GM21360 (cell line): ENCODE data around the gene MYL4.
"Not testable (repeated sequence)": the region's sequence is repeated elsewhere in the genome, so short reads cannot be mapped to it uniquely, and the experiment has no call there.

Experiments used
- ATAC-seq: cut with Tn5 transposase; IDR thresholded peaks from one replicate; pipeline ENCODE4 v1.9.1; 2021; ENCODE audit warnings: mild to moderate bottlenecking, moderate library complexity; ENCODE audit not compliant: unreplicated experiment

MYL4 gene

DNA sequence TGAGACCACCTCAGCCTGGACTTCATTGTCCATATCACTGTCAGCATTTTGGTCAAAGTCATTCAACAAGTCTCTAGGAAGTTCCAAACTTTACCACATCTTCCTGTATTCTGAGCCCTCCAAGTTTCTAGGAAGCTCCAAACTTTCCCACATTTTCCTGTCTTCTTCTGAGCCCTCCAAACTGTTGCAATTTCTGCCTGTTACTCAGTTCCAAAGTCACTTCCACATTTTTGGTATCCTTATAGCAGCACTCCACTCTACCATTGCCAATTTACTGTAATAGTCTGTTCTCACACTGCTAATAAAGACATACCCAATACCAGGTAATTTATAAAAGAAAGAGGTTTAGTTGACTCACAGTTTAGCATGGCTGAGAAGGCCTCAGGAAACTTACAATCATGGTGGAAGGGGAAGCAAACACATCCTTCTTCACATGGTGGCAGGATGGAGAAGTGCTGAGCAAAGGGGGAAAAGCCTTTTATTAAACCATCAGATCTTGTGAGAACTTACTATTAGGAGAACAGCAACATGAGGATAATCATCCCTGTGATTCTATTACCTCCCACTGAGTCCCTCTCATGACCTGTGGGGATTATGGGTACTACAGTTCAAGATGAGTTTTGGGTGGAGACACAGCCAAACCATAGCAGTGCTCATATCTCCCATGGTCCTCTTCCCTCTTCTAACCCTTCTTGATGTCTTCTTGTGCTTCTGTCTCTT, 60.6 kb downstream of the MYL4 start:
- not testable (repeated sequence) for ATAC-seq

- ATAC-seq = no peak
Observed at GRCh38 chr17:47270946-47271705, 62.0 kb downstream of the MYL4 start.

GRCh38 chr17:47272491-47272890, 63.3 kb downstream of the MYL4 start:
- ATAC-seq = no peak

DNA sequence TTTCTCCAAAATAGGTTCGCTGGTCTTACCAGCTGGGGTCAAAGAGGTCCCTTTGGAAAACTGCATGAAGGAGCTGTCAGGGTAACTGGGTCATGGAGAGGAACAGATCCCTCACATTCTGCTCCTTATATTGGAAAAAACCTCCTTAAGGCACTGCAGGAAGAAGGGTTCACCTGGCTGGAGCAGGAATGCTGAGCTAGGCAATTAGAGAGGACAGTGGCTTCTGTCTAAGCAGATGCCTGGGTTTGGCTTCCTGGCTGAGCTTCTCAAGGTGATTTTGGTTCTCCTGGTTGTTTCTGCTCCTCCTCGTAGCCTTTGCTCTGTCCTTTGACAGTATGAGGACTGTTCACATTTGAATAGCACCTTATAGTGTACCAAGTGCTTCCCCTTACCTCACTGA, 64.1 kb downstream of the MYL4 start:
- no peak for ATAC-seq
